ENCODE data around the gene KCNK5.

KCNK5 gene

GRCh38 chr6:39208223-39208739, 21.0 kb downstream of the KCNK5 start:
- Histone ChIP-seq H3K4me2 (no peak overlapping the region), H3K4me3 (IDR thresholded peaks at IDR 0.05; ENCODE audit: insufficient read depth, low read depth, low read length) (no peak overlapping the region), H3K36me3 (ENCODE audit: insufficient read depth) (no peaks in the 10 kb centered on the region), H4K20me1 (ENCODE audit: insufficient read depth) (no peaks in the 10 kb centered on the region), H3K27me3 (ENCODE audit: insufficient read depth, low read depth) (no peaks in the 10 kb centered on the region), H3K4me1 (ENCODE audit: low read depth, poor library complexity, severe bottlenecking) (no peaks in the 10 kb centered on the region), H3K9ac (no peak overlapping the region), H2AFZ (ENCODE audit: low read depth) (no peak overlapping the region), H3K79me2 (ENCODE audit: insufficient read depth, low read depth) (no peaks in the 10 kb centered on the region), H3K27ac (no peak overlapping the region)
- TF ChIP-seq CTCF (conservative IDR thresholded peaks at IDR 0.05; ENCODE audit: low read depth, low read length): no peak

GRCh38 chr6:39207416-39208222, 21.7 kb downstream of the KCNK5 start:
- Histone ChIP-seq H3K27me3 (ENCODE audit: insufficient read depth, low read depth) (no peaks in the 10 kb centered on the region), H3K9ac (no peak overlapping the region), H2AFZ (ENCODE audit: low read depth) (no peak overlapping the region), H3K4me2 (no peak overlapping the region), H3K27ac (no peak overlapping the region), H3K4me1 (ENCODE audit: low read depth, poor library complexity, severe bottlenecking) (no peaks in the 10 kb centered on the region), H3K79me2 (ENCODE audit: insufficient read depth, low read depth) (no peaks in the 10 kb centered on the region), H3K4me3 (IDR thresholded peaks at IDR 0.05; ENCODE audit: insufficient read depth, low read depth, low read length) (no peak overlapping the region), H3K36me3 (ENCODE audit: insufficient read depth) (no peaks in the 10 kb centered on the region), H4K20me1 (ENCODE audit: insufficient read depth) (no peaks in the 10 kb centered on the region)
- no peak for TF ChIP-seq CTCF (conservative IDR thresholded peaks at IDR 0.05; ENCODE audit: low read depth, low read length)

- Histone ChIP-seq H3K36me3 (ENCODE audit: insufficient read depth) (no peaks in the 10 kb centered on the region), H4K20me1 (ENCODE audit: insufficient read depth) (no peaks in the 10 kb centered on the region), H3K9ac (no peak overlapping the region), H2AFZ (ENCODE audit: low read depth) (no peak overlapping the region), H3K79me2 (ENCODE audit: insufficient read depth, low read depth) (no peaks in the 10 kb centered on the region), H3K4me1 (ENCODE audit: low read depth, poor library complexity, severe bottlenecking) (no peaks in the 10 kb centered on the region), H3K4me3 (IDR thresholded peaks at IDR 0.05; ENCODE audit: insufficient read depth, low read depth, low read length) (no peak overlapping the region), H3K27ac (no peak overlapping the region), H3K4me2 (no peak overlapping the region), H3K27me3 (ENCODE audit: insufficient read depth, low read depth) (no peaks in the 10 kb centered on the region)
- no peak for TF ChIP-seq CTCF (conservative IDR thresholded peaks at IDR 0.05; ENCODE audit: low read depth, low read length)
Observed at GRCh38 chr6:39206250-39206721, 23.0 kb downstream of the KCNK5 start.

GRCh38 chr6:39204646-39205244, 24.5 kb downstream of the KCNK5 start:
- H2AFZ ChIP-seq (ENCODE audit: low read depth): no peak overlapping the region
- H3K4me3 ChIP-seq (IDR thresholded peaks at IDR 0.05; ENCODE audit: insufficient read depth, low read depth, low read length): no peak overlapping the region
- H3K27ac ChIP-seq: no peak overlapping the region
- H3K9ac ChIP-seq: no peak overlapping the region
- H3K36me3 ChIP-seq (ENCODE audit: insufficient read depth): no peaks in the 10 kb centered on the region
- no peaks in the 10 kb centered on the region for H3K4me1 ChIP-seq (ENCODE audit: low read depth, poor library complexity, severe bottlenecking)
- no peak overlapping the region for H3K4me2 ChIP-seq
- H3K27me3 ChIP-seq (ENCODE audit: insufficient read depth, low read depth): no peaks in the 10 kb centered on the region
- H3K79me2 ChIP-seq (ENCODE audit: insufficient read depth, low read depth): no peaks in the 10 kb centered on the region
- no peaks in the 10 kb centered on the region for H4K20me1 ChIP-seq (ENCODE audit: insufficient read depth)
- TF ChIP-seq CTCF (conservative IDR thresholded peaks at IDR 0.05; ENCODE audit: low read depth, low read length): no peak

All from KMS-11 (cell line).